ENCODE data around the gene KLHL22.

DNA sequence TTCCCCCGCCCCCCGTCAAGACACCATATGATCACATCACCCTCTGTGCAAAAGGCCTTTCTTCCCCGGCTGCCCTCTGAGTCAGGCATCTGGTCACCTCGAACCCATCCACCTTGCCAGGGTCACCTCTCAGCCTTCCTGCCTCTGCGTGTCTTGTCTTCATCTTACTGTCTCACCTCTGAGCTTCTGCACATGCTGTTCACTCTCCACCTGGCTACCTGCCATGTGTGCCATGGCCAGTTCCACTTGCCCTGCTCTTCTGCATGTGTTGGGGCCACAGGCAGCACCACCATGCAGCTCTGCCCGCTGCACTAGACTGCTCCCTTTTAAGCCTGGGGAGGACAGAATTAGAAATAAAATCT is 91.8 kb downstream of the KLHL22 start:
- TF ChIP-seq EGR1 (IDR thresholded peaks at IDR 0.05; ENCODE audit: low read depth in 2 of 2) (no peak), NR2F2 (IDR thresholded peaks at IDR 0.05) (no peak), SP1 (IDR thresholded peaks at IDR 0.05) (no peak)

Data from liver (tissue), 2 donors.